HG03064 (cell line): ENCODE data around the gene DDOST.
"Not testable (repeated sequence)": the region's sequence is repeated elsewhere in the genome, so short reads cannot be mapped to it uniquely, and the experiment has no call there.

Source experiments
- ATAC-seq: cut with Tn5 transposase; IDR thresholded peaks from one replicate; pipeline ENCODE4 v1.9.1; 2021; ENCODE audit warnings: low read depth; ENCODE audit not compliant: unreplicated experiment

DDOST gene

GRCh38 chr1:20626524-20626923 is 34.6 kb downstream of the DDOST start:
- ATAC-seq, result no peak

DNA sequence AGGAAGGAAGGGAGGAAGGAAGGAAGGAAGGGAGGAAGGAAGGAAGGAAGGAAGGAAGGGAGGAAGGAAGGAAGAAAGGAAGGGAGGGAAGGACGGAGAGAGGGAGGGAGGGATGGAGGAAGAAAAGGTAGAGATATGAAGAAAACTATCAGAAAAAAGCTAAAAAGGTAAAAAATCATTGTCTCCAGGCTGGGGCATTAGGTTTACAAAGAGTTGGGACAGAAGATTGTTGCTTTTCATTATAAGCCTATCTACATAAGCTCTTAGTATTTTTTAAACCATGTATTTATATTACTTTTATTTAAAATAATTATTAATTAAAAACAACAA is 35.1 kb downstream of the DDOST start:
- ATAC-seq, result no peak

- ATAC-seq, result no peak
These were observed 35.7 kb downstream of the DDOST start for GRCh38 chr1:20625176-20626097.

DNA sequence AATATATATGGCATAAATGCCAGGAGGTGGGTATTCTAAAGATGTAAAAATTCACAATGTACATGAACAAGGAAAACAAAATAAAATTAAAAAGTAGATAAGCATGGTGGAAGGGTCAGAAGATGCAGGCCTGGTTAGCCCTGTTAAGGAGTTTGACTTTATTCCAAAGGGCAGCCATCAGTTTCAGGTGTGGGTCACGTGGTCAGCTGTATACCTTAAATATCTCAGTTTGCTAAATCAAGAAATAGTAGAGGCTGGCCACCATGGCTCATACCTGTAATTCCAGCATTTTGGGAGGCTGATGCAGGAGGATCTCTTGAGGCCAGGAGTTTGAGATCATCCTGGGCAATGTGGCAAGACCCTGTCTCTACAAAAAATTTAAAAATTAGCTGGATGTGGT is 36.5 kb downstream of the DDOST start:
- ATAC-seq, result no peak

DNA sequence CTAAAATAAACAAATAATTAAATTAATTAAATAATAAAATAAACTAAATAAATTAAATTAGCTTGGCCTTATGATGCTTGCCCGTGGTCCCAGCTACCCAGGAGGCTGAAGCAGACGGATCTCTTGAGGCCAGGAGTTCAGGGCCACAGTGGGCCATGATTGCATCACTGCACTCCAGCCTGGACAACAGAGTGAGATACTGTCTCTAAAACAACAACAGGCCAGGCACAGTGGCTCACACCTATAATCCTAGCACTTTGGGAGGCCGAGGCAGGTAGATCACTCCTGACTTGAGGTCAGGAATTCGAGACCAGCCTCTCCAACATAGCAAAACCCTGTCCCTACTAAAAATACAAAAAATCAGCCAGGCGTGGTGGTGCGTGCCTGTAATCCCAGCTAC is 40.2 kb downstream of the DDOST start:
- no peak for ATAC-seq

- ATAC-seq, result no peak
These were observed 41.2 kb downstream of the DDOST start for GRCh38 chr1:20619999-20620398.

DNA sequence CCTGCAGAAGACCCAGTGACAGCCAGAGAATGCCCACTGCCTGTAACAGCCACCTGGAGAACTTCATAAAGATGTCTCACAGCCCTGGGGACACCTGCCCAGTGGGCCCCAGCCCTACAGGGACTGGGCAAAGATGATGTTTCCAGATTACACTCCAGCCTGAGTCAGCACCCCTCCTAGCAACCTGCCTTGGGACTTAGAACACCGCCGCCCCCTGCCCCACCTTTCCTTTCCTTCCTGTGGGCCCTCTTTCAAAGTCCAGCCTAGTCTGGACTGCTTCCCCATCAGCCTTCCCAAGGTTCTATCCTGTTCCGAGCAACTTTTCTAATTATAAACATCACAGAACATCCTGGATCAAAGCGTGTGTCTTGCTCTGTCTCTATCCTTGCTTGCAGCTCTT is 42.6 kb downstream of the DDOST start:
- ATAC-seq, result no peak

DNA sequence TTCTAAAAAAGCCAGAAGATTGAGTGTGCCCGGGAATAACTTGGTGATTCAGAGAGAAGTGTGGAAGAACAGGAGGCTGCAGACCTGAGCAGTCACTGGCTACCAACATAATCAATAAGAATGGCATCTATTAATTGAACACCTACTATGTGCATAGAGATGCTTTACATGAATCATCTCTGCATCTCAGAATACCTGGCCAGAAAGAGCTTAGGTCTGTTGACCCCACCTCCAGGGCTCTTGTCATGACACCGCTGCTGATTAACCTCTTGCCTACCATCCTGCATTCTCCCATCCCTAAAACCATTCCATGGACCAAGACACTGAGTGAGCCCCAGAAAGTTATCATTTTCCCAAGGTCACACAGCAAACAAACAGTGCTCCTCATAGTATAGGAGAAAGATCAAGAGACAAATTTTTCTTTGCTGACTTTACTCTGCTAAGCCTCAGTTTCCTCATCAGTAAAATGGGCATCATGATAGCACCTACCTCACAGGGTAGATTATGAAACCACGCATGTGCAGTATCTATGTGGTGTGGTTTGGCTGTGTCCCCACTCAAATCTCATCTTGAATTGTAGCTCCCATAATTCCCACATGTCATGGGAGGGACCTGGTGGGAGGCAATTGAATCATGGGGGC is 44.2 kb downstream of the DDOST start:
- no peak for ATAC-seq

DNA sequence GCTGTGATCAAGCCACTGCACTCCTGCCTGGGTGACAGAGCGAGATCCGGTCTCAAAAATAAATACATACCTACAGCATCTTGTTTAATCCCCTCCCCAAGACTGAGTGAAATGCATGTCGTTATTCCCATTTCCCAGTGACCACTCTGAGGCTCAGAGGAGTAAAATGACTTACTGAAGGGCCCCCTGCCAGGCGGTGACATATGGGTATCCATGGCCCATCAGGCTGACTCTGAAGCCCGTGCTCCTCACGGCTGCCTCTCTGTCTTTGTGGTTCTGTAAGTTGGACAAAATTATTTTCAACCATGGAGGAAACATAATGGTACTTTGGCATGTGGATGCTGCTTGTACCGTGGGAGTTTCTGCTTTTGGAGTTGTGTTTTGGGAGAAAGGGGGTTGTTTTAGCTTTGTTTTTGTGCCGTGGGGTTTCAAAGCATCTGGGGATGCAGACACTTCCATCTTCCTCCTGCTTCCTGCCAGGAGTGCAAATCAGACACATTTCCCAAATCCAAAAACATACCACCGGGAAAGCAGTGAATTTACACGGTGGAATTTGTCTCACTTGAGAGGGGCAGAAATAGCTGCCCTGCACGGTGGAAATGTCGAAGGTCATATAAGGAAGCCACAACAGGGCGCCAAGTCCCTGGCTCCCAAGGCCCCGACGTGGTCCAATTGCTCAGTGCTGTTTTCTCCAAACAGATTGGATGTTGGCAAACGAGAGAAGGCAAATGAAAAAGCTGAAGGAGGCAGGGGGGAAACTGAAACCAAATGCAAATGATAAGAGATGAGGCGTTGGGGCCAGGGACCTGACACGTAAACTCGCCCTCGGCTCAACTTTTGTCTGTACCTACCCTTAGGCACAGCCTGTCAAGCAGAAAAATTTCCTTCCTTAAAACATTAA is 45.0 kb downstream of the DDOST start:
- ATAC-seq, result no peak

GRCh38 chr1:20614131-20614579 is 47.0 kb downstream of the DDOST start:
- ATAC-seq, result no peak

GRCh38 chr1:20612221-20612746 is 48.9 kb downstream of the DDOST start:
- no peak for ATAC-seq

- no peak for ATAC-seq
These were observed 49.5 kb downstream of the DDOST start for GRCh38 chr1:20611652-20612051.

DNA sequence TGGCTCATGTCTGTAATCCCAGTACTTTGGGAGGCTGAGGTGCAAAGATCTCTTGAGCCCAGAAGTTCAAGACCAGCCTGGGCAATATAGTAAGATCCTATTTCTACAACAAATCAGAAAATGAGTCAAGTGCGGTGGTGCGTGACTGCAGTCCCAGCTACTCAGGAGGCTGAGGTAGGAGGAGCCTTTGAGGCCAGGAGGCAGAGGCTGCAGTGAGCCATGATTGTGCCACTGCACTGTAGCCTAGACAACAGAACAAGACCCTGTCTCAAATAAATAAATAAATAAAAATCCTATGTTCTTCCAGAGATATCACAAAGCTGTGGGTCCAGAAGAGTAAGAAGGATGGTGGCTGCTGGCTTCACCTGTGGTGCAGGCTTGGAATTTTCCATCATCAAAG is 50.2 kb downstream of the DDOST start:
- no peak for ATAC-seq

GRCh38 chr1:20609541-20609940 is 51.6 kb downstream of the DDOST start:
- no peak for ATAC-seq

DNA sequence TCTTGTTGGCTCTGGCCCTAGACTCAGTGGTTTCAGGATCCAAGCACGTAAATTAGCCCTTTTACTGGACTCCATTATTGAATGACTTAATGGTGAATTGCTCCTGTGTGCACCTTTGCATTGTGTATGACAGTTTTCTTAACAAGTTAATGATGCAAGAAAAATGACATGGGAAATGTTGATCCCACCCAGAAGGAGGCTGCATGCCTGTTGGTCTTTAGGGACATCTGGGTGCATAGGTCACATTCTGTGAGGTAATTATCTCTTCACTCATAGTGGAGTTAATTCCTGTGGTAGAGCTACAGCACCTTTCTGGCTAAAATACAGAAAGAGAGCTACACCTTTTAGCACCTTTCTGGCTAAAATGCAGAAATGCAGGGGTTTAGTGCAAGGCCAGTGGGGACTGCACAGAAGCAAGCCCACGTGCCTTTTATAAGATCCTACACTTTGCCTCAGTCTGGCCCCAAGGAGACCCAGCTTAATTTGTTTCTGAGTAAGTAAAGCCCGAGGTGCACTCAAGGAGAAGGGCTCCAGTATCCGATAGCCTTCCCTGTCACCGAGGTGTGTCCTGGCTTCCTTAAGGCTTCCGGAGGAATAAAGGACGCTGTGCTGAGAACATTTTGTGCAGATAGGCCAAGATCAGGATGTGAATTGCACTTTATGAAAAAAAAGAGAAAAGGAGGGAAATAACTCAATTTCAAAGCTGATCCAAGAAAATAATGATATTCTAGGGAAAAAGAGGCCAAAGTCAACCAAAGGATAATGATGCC is 54.2 kb downstream of the DDOST start:
- ATAC-seq, result not testable (repeated sequence)

- no peak for ATAC-seq
These were observed 56.5 kb downstream of the DDOST start for GRCh38 chr1:20604678-20605077.

DNA sequence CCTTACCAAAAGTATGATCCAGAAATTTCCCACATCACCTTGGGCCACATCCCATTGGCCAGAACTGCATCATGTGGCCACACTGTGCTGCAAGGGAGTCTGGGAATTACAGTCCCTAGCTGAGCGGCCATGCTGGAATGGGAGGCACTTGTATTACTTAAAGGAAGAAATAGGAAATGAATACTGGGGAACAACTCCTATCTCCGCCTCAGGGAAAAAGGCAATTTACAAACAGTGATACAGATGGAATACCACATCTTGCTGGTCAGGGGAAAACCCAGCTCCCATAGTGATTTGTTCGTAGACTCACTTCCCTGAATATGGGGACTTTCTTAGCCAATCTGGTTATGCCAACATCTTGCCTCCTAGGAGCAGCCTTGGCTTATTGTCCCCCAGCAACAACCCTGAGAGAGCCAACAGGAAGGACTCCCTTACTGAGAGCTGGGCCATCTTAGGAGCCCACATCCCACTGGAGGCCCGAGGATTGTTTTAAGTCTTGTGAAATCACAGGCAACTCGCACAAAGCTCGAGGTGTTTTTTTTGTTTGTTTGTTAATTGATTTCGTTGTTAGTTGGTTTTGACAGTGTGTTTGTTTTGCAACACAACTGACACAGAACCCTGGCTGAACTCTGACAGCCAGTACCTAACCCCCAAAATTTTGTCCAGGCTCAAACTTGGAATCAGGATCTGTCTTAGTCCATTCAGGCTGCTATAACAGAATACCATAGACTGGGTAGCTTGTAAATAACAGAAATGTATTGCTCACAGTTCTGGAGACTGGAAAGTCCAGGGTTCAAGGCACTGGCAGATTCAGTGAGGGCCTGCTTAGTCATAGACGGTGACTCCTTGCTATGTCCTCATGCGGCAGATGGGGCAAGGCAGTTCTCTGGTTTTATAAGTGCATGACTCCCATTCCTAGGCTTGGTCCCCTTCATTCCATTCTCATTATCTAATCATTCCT is 57.4 kb downstream of the DDOST start:
- ATAC-seq, result no peak

DNA sequence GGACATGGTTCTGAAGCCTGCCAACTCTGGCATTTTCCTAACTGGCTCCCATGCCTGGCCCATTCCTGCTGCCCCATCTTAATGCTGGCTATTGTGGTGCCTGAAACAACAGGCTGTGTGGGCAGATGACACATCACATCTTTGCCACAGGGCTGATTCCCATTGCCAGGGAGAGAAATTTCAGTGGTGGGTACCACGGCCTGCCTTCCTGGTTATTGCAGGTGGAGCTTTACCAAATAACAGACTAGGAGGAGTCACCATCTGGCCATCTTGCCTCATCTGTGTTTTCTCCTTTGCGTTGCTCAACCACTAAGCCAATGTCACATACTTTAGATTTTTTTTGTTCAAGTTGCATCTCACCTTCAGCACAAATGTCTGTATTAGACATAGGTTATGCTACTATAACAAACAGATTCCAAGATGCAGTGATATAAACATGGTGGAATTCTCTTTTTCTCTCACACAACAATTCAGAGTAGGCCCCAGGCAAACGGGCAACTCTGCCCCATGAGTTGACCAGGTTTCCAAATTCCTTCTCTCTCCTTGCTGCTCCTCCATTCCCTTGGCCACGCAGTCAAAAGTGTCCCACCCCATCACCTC is 58.2 kb downstream of the DDOST start:
- ATAC-seq, result no peak
